AG04449 (cell line): Measurements from ENCODE around the gene UBE2O.

Source experiments
- CTCF ChIA-PET: fragments of 350-600 bp; formaldehyde crosslinking; extraction: SDS; loops from one replicate; lab custom pipeline; 2021; ENCODE audit warnings: antibody characterized with exemption; lab: Yijun Ruan, JAX
- POLR2A ChIA-PET: fragments of 400-600, 350-600 bp; formaldehyde crosslinking; extraction: SDS; loops from one replicate; lab custom pipeline; 2020; ENCODE audit warnings: antibody characterized with exemption, inconsistent platforms; lab: Yijun Ruan, JAX
- DNase-seq: peaks from one replicate; pipeline ENCODE4 v3.0.0-alpha.2; 2010; ENCODE audit warnings: low read depth, low spot score
- H3K4me3 ChIP-seq: 2 replicates; pipeline ENCODE4 v1.5.1; 2011; ENCODE audit warnings: low read depth, mild to moderate bottlenecking, control low read depth, low read length
- TF ChIP-seq, protein P1 (sequence below): IDR thresholded peaks from one replicate; pipeline ENCODE4 v1.5.1; 2011; ENCODE audit warnings: mild to moderate bottlenecking, moderate library complexity, low read length, control low read depth, inconsistent platforms; ENCODE audit not compliant: insufficient read depth; ENCODE audit errors: missing control alignments

The UBE2O gene

GRCh38 chr17:76475302-76475701 lies 22.4 kb upstream of the UBE2O start:
- TF ChIP-seq, protein P1, sequence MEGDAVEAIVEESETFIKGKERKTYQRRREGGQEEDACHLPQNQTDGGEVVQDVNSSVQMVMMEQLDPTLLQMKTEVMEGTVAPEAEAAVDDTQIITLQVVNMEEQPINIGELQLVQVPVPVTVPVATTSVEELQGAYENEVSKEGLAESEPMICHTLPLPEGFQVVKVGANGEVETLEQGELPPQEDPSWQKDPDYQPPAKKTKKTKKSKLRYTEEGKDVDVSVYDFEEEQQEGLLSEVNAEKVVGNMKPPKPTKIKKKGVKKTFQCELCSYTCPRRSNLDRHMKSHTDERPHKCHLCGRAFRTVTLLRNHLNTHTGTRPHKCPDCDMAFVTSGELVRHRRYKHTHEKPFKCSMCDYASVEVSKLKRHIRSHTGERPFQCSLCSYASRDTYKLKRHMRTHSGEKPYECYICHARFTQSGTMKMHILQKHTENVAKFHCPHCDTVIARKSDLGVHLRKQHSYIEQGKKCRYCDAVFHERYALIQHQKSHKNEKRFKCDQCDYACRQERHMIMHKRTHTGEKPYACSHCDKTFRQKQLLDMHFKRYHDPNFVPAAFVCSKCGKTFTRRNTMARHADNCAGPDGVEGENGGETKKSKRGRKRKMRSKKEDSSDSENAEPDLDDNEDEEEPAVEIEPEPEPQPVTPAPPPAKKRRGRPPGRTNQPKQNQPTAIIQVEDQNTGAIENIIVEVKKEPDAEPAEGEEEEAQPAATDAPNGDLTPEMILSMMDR: no peak
- DNase-seq: no peak
- CTCF ChIA-PET: interaction anchor here (1.1 to 34.4 kb wide), 5 partner anchors 9 to 37 kb away, joined by 4 to 1209 read pairs (median 15); partner anchors contain the start of genes AANAT and RHBDF2
- POLR2A ChIA-PET: no interaction called here
- no peak overlapping the region for H3K4me3 ChIP-seq

DNA sequence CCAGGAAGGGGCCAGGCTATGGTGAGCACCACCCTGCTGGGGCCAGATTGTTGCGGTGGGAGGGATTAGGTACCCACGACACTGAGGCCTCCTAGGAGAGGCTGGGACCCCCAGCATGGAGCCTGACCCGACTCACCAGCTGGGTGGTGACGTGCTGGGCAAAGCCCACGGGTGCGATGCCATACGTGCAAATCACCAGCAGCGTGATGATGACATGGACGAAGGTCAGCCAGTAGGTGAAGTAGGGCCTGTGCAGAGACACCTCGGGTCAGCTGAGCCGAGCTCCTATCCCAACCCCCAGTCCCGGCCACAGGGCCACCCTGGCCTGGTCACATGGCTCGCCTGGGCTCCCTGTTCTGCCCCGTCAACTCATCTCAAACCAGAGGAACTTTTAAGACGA lies 21.9 kb upstream of the UBE2O start:
- TF ChIP-seq, protein P1: no peak
- CTCF ChIA-PET: interaction anchor here (1.1 to 34.4 kb wide), 5 partner anchors 8 to 37 kb away, joined by 4 to 1209 read pairs (median 15); partner anchors contain the start of genes AANAT and RHBDF2
- no peak for DNase-seq
- no peak overlapping the region for H3K4me3 ChIP-seq
- POLR2A ChIA-PET: no interaction called here

DNA sequence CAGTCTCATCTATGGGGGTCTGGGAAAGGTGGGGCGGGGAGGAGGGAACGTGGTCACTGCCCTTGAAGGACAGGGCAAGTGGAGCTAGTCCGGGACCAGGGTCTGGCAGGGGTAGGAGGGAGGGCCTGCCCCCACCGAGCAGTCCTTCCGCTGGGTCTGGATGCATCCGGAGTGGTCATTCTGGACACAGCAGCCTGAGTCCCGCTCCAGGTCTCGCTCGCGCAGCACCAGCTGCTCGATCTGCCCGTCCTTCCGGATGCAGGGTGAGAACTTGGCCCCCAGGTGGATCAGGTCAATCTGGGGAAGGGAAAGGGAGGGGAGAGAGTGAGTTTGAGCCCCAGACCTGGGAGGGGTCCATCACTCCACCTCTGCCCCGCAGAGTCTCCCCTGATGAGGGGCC lies 21.3 kb upstream of the UBE2O start:
- ChIA-PET CTCF (interaction anchor here (1.9 to 34.4 kb wide), 3 partner anchors 8 to 24 kb away, joined by 5 to 1209 read pairs (median 18); partner anchors contain the start of genes AANAT and RHBDF2), POLR2A (no interaction called here)
- H3K4me3 ChIP-seq: no peak overlapping the region
- no peak for DNase-seq
- TF ChIP-seq, protein P1: no peak

GRCh38 chr17:76473541-76473985 lies 20.6 kb upstream of the UBE2O start:
- CTCF ChIA-PET: interaction anchor here (2.2 to 34.4 kb wide), 2 partner anchors 9 to 25 kb away, joined by 5 to 1209 read pairs; partner anchors contain the start of gene RHBDF2
- TF ChIP-seq, protein P1: peak; percentile 38
- no peak for DNase-seq
- H3K4me3 ChIP-seq: no peak overlapping the region
- POLR2A ChIA-PET: no interaction called here

- no peak overlapping the region for H3K4me3 ChIP-seq
- TF ChIP-seq, protein P1: no peak
- no peak for DNase-seq
- ChIA-PET CTCF (interaction anchor here (34.4 kb wide), 1 partner anchor 26 kb away, joined by 1209 read pairs; the partner anchor contains the start of gene RHBDF2), POLR2A (no interaction called here)
Observed at GRCh38 chr17:76472726-76473125, 19.8 kb upstream of the UBE2O start.

DNA sequence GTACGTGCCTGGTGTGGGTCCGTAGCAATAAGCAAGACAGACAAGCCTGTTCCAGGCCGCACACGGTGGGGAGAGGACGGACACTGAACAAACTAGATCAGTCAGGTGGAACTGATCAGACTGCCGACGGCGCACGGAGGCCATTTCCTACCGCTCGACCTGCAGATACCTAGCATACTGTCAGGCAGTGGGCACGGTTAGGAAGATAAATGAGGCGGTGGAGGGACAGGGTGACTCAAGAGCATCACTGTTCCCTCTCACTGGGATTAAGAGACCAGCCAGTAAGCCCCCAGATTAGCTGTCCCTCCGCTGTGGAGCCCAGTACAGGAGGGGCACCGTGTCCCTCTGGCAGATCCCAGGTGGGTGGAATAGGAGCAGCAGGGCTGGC lies 19.3 kb upstream of the UBE2O start:
- TF ChIP-seq, protein P1: no peak
- POLR2A ChIA-PET: no interaction called here
- CTCF ChIA-PET: interaction anchor here (1.5 to 34.4 kb wide), 2 partner anchors 14 to 26 kb away, joined by 4 to 1209 read pairs; partner anchors contain the start of gene RHBDF2
- no peak for DNase-seq
- H3K4me3 ChIP-seq: no peak overlapping the region
